Ishikawa (cell line): ENCODE data around the gene CYP27A1.

ENCODE experiments used
- CREB1 ChIP-seq: IDR thresholded peaks from 2 replicates; pipeline ENCODE4 v1.6.1; 2012; ENCODE audit warnings: low read depth
- EP300 ChIP-seq: IDR thresholded peaks from 2 replicates; pipeline ENCODE4 v1.6.1; 2012; ENCODE audit warnings: borderline replicate concordance
- NFIC ChIP-seq: IDR thresholded peaks from 2 replicates; pipeline ENCODE4 v1.6.1; 2012
- RAD21 ChIP-seq: IDR thresholded peaks from 2 replicates; pipeline ENCODE4 v1.6.1; 2012; ENCODE audit warnings: low read depth
- TAF1 ChIP-seq: IDR thresholded peaks from 2 replicates; pipeline ENCODE4 v1.6.1; 2012; ENCODE audit warnings: low read depth, mild to moderate bottlenecking
- TCF12 ChIP-seq: IDR thresholded peaks from 2 replicates; pipeline ENCODE4 v1.6.1; 2012; ENCODE audit warnings: low read depth
- YY1 ChIP-seq: IDR thresholded peaks from 2 replicates; pipeline ENCODE4 v1.6.1; 2012; ENCODE audit warnings: low read depth
- TF ChIP-seq, protein P1 (sequence below): IDR thresholded peaks from 2 replicates; pipeline ENCODE4 v1.6.1; 2012
- TF ChIP-seq, protein P2 (sequence below): IDR thresholded peaks from 2 replicates; pipeline ENCODE4 v1.6.1; 2012; ENCODE audit warnings: low read depth, mild to moderate bottlenecking
- TF ChIP-seq, protein P3 (sequence below): IDR thresholded peaks from 2 replicates; pipeline ENCODE4 v1.6.1; 2012

DNA sequence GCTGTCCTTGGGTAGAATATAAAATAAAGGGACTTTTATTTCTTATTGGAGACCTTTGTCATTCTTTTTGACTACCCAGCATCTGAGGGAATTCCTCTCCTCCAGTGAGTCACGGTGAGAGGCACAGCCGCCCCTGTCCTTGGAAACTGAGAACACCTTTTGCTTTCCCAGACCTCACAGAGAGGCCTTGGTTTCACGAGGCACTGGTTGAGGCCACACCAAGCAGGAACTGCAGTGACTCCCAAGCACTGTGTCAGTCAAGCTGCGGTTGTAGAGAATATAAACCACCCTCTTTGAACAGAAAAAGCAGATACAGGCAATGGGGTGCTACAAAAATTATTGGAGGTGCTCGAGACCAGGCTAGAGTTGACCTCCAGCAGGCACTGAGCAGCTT is 33.3 kb downstream of the CYP27A1 start:
- TF ChIP-seq YY1 = no peak
- TF ChIP-seq, protein P1, sequence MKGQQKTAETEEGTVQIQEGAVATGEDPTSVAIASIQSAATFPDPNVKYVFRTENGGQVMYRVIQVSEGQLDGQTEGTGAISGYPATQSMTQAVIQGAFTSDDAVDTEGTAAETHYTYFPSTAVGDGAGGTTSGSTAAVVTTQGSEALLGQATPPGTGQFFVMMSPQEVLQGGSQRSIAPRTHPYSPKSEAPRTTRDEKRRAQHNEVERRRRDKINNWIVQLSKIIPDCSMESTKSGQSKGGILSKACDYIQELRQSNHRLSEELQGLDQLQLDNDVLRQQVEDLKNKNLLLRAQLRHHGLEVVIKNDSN = no peak
- TF ChIP-seq RAD21 = no peak
- TF ChIP-seq, protein P2, sequence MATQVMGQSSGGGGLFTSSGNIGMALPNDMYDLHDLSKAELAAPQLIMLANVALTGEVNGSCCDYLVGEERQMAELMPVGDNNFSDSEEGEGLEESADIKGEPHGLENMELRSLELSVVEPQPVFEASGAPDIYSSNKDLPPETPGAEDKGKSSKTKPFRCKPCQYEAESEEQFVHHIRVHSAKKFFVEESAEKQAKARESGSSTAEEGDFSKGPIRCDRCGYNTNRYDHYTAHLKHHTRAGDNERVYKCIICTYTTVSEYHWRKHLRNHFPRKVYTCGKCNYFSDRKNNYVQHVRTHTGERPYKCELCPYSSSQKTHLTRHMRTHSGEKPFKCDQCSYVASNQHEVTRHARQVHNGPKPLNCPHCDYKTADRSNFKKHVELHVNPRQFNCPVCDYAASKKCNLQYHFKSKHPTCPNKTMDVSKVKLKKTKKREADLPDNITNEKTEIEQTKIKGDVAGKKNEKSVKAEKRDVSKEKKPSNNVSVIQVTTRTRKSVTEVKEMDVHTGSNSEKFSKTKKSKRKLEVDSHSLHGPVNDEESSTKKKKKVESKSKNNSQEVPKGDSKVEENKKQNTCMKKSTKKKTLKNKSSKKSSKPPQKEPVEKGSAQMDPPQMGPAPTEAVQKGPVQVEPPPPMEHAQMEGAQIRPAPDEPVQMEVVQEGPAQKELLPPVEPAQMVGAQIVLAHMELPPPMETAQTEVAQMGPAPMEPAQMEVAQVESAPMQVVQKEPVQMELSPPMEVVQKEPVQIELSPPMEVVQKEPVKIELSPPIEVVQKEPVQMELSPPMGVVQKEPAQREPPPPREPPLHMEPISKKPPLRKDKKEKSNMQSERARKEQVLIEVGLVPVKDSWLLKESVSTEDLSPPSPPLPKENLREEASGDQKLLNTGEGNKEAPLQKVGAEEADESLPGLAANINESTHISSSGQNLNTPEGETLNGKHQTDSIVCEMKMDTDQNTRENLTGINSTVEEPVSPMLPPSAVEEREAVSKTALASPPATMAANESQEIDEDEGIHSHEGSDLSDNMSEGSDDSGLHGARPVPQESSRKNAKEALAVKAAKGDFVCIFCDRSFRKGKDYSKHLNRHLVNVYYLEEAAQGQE = no peak
- TF ChIP-seq NFIC = no peak
- TF ChIP-seq EP300 = no peak
- TF ChIP-seq, protein P3, sequence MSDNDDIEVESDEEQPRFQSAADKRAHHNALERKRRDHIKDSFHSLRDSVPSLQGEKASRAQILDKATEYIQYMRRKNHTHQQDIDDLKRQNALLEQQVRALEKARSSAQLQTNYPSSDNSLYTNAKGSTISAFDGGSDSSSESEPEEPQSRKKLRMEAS = no peak
- no peak for TF ChIP-seq TAF1
- TF ChIP-seq CREB1 = no peak
- TF ChIP-seq TCF12 = no peak
